ENCODE results near the gene FUT2.

DNA sequence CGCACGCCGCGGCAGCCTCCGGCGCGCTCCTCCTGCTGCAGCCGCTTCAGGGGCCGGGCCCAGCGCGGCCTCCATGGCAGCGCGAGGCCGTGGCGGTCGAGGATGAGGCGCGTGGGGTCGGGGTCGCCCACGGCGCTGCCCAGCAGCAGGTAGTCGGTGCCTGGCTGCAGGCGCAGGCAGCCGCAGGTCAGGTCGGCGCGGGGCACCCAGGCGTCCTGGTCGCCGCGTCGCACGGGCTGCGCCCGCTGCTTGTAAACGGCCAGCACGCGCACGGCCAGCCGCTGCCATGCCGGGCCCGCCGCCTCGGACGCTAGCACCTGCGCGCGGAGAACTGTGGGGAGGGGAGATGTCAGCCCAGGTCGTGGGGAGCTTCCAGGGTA, 34.1 kb upstream of the FUT2 start:
- TF ChIP-seq, protein P1, sequence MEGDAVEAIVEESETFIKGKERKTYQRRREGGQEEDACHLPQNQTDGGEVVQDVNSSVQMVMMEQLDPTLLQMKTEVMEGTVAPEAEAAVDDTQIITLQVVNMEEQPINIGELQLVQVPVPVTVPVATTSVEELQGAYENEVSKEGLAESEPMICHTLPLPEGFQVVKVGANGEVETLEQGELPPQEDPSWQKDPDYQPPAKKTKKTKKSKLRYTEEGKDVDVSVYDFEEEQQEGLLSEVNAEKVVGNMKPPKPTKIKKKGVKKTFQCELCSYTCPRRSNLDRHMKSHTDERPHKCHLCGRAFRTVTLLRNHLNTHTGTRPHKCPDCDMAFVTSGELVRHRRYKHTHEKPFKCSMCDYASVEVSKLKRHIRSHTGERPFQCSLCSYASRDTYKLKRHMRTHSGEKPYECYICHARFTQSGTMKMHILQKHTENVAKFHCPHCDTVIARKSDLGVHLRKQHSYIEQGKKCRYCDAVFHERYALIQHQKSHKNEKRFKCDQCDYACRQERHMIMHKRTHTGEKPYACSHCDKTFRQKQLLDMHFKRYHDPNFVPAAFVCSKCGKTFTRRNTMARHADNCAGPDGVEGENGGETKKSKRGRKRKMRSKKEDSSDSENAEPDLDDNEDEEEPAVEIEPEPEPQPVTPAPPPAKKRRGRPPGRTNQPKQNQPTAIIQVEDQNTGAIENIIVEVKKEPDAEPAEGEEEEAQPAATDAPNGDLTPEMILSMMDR (IDR thresholded peaks at IDR 0.05) = no peak
- no peak for TF ChIP-seq EP300 (IDR thresholded peaks at IDR 0.05)
